Adrenal gland (tissue), 12 donors: ENCODE results near the gene DPM2. TPM values are rescaled to one million over a fixed set of nuclear protein-coding genes. Genes with fewer than 3 reads are reported as not detected.

Experiments
- DNase-seq, 7 donors: peaks; one replicate each; pipeline ENCODE4 v3.0.0-alpha.2; 2019 to 2020
- H3K27ac ChIP-seq, 5 donors: fragments of 200-600 bp; sonication (generic) in 4 of 5; 1 replicate in 3 of 5; 2 replicates in 2 of 5; pipeline versions ENCODE4 v1.5.1 to v1.8.0; 2016 to 2020; ENCODE audit warnings: mild to moderate bottlenecking in 1 of 5
- H3K27me3 ChIP-seq: fragments of 200-600 bp; 2 replicates; pipeline ENCODE4 v1.8.0; 2021
- H3K36me3 ChIP-seq, 2 donors: fragments of 200-600 bp; replicated peaks in 1 of 2; 1 replicate in 1 of 2; 2 replicates in 1 of 2; pipeline versions ENCODE4 v1.5.1 to v1.8.0; 2018 to 2022
- H3K4me1 ChIP-seq, 2 donors: fragments of 200-600 bp; replicated peaks in 1 of 2; 1 replicate in 1 of 2; 2 replicates in 1 of 2; pipeline versions ENCODE4 v1.5.1 to v1.8.0; 2018 to 2021
- H3K4me3 ChIP-seq, 4 donors: fragments of 200-600 bp; sonication (generic) in 3 of 4; one replicate each; pipeline ENCODE4 v1.5.1; 2016 to 2018
- H3K9me3 ChIP-seq, 3 donors: fragments of 200-600 bp; sonication (generic) in 1 of 3; replicated peaks in 1 of 3; 1 replicate in 2 of 3; 2 replicates in 1 of 3; pipeline versions ENCODE4 v1.5.1 to v1.8.0; 2016 to 2021
- CTCF ChIP-seq, 6 experiments: fragments of 450-650 bp in 4 of 6; fragments of 200-600 bp in 2 of 6; sonication (generic) in 1 of 6; IDR thresholded peaks; 1 replicate in 5 of 6; 2 replicates in 1 of 6; pipeline versions ENCODE4 v1.5.1 to v1.8.0; 2016 to 2021; ENCODE audit warnings: antibody characterized with exemption in 6 of 6, mild to moderate bottlenecking in 2 of 6, moderate library complexity in 1 of 6
- POLR2A ChIP-seq, 2 donors: fragments of 450-650 bp; IDR thresholded peaks; one replicate each; pipeline ENCODE4 v1.6.1; 2017; ENCODE audit warnings: antibody characterized with exemption in 2 of 2, mild to moderate bottlenecking in 2 of 2, moderate library complexity in 1 of 2
- WGBS, 4 donors: extraction: QIAGEN DNeasy Blood & Tissue Kit in 2 of 4; methylation state at CpG; one replicate each; pipeline versions ENCODE4 v1.1.5 to v1.1.7; 2013 to 2017; 5-methylcytosine and 5-hydroxymethylcytosine counted together
- intact Hi-C, 2 donors: fragments of 100-400 bp; cut with DNase I; formaldehyde crosslinking; loops; one replicate each; pipeline versions ENCODE4 v1.14.1 to v1.15.0; 2022 to 2023
- polyA plus RNA-seq, 3 donors: library from polyadenylated mRNA; stranded (reverse); fragments of 200-250 nt in 2 of 3; fragments of 350-450 nt in 1 of 3; fragmentation: Illumina TruSeq in 1 of 3; extraction: RNeasy Lipid Tissue Mini Kit (QIAGEN cat#74804) in 1 of 3; gene quantifications; one replicate each; pipeline ENCODE4 v1.2.3, GENCODE V29; 2013 to 2014
- total RNA-seq, 9 donors: library from RNA; depleted of rRNA in 4 of 9; stranded (reverse); fragments of >200 nt in 4 of 9; fragments of 120-200 nt in 1 of 9; fragmentation: NEBNext Ultra II Directional in 1 of 9; extraction: Animal tissue kit (Norgen Biotek cat#: 25700) in 1 of 9; gene quantifications; one replicate each; pipeline versions ENCODE4 v1.1.0 to v1.2.4, GENCODE V29; 2013 to 2023
- donor health status: healthy with polysubstance abuse.
- donor health status: Bipolar disorder and iron deficiency.
- donor health status: DM: yes; HTN: yes; CAD: no.
- donor health status: DM: no; HTN: no; CAD: no.
- donor health status: DM: no; HTN: no; CAD: no.
- donor health status: DM: yes; HTN: yes; CAD: no.

Gene DPM2
- total and polyA plus RNA-seq, 12 donors: 18.4 to 46.8 (median 33.5) TPM

- DNase-seq: no peak
- peak overlapping the region in 4 of 5 donors; percentile 22 to 95 (median 58) for H3K27ac ChIP-seq
- H3K27me3 ChIP-seq: no peaks in the 10 kb centered on the region
- H3K9me3 ChIP-seq: no peaks in the 10 kb centered on the region
- H3K4me3 ChIP-seq: no peak overlapping the region
- H3K36me3 ChIP-seq: no peaks in the 10 kb centered on the region
- TF ChIP-seq CTCF (IDR thresholded peaks at IDR 0.05) (no peak), POLR2A (IDR thresholded peaks at IDR 0.05) (no peak)
- WGBS, 4 donors: 89 to 100% (median 94%) methylated on average over 2 of the region's 2 CpGs
- intact Hi-C loops: no loop called here
- H3K4me1 ChIP-seq: peaks cover 53 to 64% of the 10 kb centered on the region in 2 donors
These were observed 22.3 kb upstream of the DPM2 start for GRCh38 chr9:127959841-127960409.

- Histone ChIP-seq H3K4me3 (no peak overlapping the region), H3K9me3 (no peaks in the 10 kb centered on the region), H3K4me1 (peaks cover 53 to 64% of the 10 kb centered on the region in 2 donors), H3K36me3 (no peaks in the 10 kb centered on the region), H3K27me3 (no peaks in the 10 kb centered on the region), H3K27ac (peak overlapping the region in 1 of 5 donors; percentile 20)
- 90 to 96% (median 94%) methylated on average over 4 of the region's 4 CpGs for WGBS, 4 donors
- intact Hi-C loops: no loop called here
- TF ChIP-seq CTCF (IDR thresholded peaks at IDR 0.05) (no peak), POLR2A (IDR thresholded peaks at IDR 0.05) (no peak)
- DNase-seq: no peak
These were observed 21.7 kb upstream of the DPM2 start for GRCh38 chr9:127959398-127959797.

- intact Hi-C loops: no loop called here
- DNase-seq: no peak
- no peak overlapping the region for H3K4me3 ChIP-seq
- no peaks in the 10 kb centered on the region for H3K36me3 ChIP-seq
- no peaks in the 10 kb centered on the region for H3K9me3 ChIP-seq
- peaks cover 53 to 64% of the 10 kb centered on the region in 2 donors for H3K4me1 ChIP-seq
- no peak for TF ChIP-seq CTCF (IDR thresholded peaks at IDR 0.05)
- no peak for TF ChIP-seq POLR2A (IDR thresholded peaks at IDR 0.05)
- WGBS, 4 donors: 96 to 100% (median 98%) methylated on average over 1 of the region's 1 CpG
- no peak overlapping the region for H3K27ac ChIP-seq
- H3K27me3 ChIP-seq: no peaks in the 10 kb centered on the region
These were observed 21.1 kb upstream of the DPM2 start for GRCh38 chr9:127958728-127959127.

GRCh38 chr9:127955294-127956015 lies 17.8 kb upstream of the DPM2 start:
- Histone ChIP-seq H3K4me3 (no peak overlapping the region), H3K9me3 (no peaks in the 10 kb centered on the region), H3K36me3 (no peaks in the 10 kb centered on the region), H3K27ac (peak overlapping the region in 4 of 5 donors; percentile 30 to 85 (median 78)), H3K27me3 (no peaks in the 10 kb centered on the region), H3K4me1 (peaks cover 35 to 52% of the 10 kb centered on the region in 2 donors)
- peak; percentile 89 to 97 (median 95) for DNase-seq
- peak; percentile 35 to 75 (median 69) for TF ChIP-seq CTCF (IDR thresholded peaks at IDR 0.05)
- peak in 1 of 2 donors; percentile 65 for TF ChIP-seq POLR2A (IDR thresholded peaks at IDR 0.05)
- intact Hi-C loops: no loop called here
- WGBS, 4 donors: 34 to 47% (median 37%) methylated on average over 8 to 12 of the region's 12 CpGs
